Testis (tissue), 3 donors: Measurements from ENCODE around the gene GALNT9. TPM values are rescaled to one million over a fixed set of nuclear protein-coding genes. Genes with fewer than 3 reads are reported as not detected.

ENCODE experiments used
- DNase-seq: peaks from one replicate; pipeline ENCODE4 v3.0.0-alpha.2; 2019
- H3K27ac ChIP-seq, 2 donors: fragments of 200-600 bp; sonication (generic); one replicate each; pipeline ENCODE4 v1.5.1; 2019
- H3K27me3 ChIP-seq: fragments of 200-600 bp; sonication (generic); one replicate; pipeline ENCODE4 v1.5.1; 2019
- H3K36me3 ChIP-seq: fragments of 200-600 bp; sonication (generic); one replicate; pipeline ENCODE4 v1.5.1; 2017; ENCODE audit warnings: low read depth; ENCODE audit errors: missing control alignments
- H3K4me1 ChIP-seq: fragments of 200-600 bp; sonication (generic); one replicate; pipeline ENCODE4 v1.5.1; 2019
- H3K4me3 ChIP-seq, 2 donors: fragments of 200-600 bp; sonication (generic); one replicate each; pipeline ENCODE4 v1.5.1; 2017 to 2019
- H3K9me3 ChIP-seq: fragments of 200-600 bp; sonication (generic); one replicate; pipeline ENCODE4 v1.5.1; 2017
- POLR2A ChIP-seq: fragments of 450-650 bp; IDR thresholded peaks from one replicate; pipeline ENCODE4 v1.6.1; 2017; ENCODE audit warnings: antibody characterized with exemption, mild to moderate bottlenecking, moderate library complexity
- WGBS, 2 donors: methylation state at CpG; one replicate each; pipeline ENCODE4 v1.1.5; 2018; 5-methylcytosine and 5-hydroxymethylcytosine counted together
- intact Hi-C: fragments of 100-400 bp; cut with DNase I; formaldehyde crosslinking; loops from one replicate; pipeline ENCODE4 v1.15.1; 2023; ENCODE audit warnings: low total_unique reads
- polyA plus RNA-seq: library from polyadenylated mRNA; stranded (reverse); fragments of 350-450 nt; fragmentation: Illumina TruSeq; extraction: RNeasy Lipid Tissue Mini Kit (QIAGEN cat#74804); gene quantifications from one replicate; pipeline ENCODE4 v1.2.3, GENCODE V29; 2014; ENCODE audit warnings: low read depth, low replicate concordance; ENCODE audit not compliant: insufficient read depth
- total RNA-seq, 2 donors: library from RNA; depleted of rRNA; stranded (reverse); fragments of >200 nt; gene quantifications; one replicate each; pipeline ENCODE4 v1.2.3, GENCODE V29; 2016
- TF ChIP-seq, protein P1 (sequence below), 3 experiments: fragments of 450-650 bp in 2 of 3; fragments of 200-600 bp in 1 of 3; sonication (generic) in 1 of 3; IDR thresholded peaks; one replicate each; pipeline ENCODE4 v1.5.1; 2016 to 2019; ENCODE audit warnings: antibody characterized with exemption in 3 of 3, mild to moderate bottlenecking in 2 of 3, moderate library complexity in 1 of 3

The GALNT9 gene
- total and polyA plus RNA-seq, 3 donors from 2014 or later: 1.1 to 1.5 (median 1.3) TPM

DNA sequence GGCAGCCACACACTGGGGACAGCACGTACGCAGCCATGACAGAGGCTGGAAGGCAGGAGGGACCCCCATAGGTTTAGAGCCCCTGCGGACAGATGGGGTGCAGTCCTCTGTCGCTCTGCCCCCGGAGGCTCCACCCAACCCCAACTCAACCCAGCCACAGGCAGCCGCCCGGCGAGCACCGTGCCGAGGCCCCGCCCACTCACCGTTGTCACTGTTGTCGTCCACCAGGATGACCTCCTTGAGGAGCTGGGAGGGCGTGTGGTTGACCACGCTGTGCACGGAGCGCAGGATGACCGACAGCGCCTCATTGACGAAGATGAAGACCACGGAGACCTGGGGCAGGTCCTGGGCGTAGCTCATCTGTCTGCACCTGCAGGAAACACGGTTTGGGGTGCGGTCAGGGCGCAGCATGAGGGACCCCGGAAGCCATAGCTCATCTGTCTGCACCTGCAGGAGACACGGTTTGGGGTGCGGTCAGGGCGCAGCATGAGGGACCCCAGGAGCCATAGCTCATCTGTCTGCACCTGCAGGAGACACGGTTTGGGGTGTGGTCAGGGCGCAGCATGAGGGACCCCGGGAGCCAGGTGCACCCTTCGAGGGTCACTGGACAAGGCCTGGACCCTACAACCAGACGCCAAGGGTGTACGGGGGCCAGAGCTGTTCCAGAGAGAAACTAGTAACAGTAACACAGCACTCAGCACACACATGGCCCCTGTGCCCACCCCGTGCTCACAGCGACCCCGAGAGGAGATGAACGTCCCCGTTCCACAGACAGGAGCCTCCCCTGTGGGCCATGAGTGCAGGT is 66.9 kb downstream of the GALNT9 start:
- Histone ChIP-seq H3K4me3 (no peak overlapping the region), H3K9me3 (no peaks in the 10 kb centered on the region), H3K36me3 (no peaks in the 10 kb centered on the region), H3K27ac (no peak overlapping the region), H3K27me3 (no peaks in the 10 kb centered on the region), H3K4me1 (no peaks in the 10 kb centered on the region)
- 88 to 92% methylated on average over 19 to 39 of the region's 40 CpGs for WGBS, 2 donors
- no peak for DNase-seq
- intact Hi-C loops: no loop called here
- TF ChIP-seq, protein P1, sequence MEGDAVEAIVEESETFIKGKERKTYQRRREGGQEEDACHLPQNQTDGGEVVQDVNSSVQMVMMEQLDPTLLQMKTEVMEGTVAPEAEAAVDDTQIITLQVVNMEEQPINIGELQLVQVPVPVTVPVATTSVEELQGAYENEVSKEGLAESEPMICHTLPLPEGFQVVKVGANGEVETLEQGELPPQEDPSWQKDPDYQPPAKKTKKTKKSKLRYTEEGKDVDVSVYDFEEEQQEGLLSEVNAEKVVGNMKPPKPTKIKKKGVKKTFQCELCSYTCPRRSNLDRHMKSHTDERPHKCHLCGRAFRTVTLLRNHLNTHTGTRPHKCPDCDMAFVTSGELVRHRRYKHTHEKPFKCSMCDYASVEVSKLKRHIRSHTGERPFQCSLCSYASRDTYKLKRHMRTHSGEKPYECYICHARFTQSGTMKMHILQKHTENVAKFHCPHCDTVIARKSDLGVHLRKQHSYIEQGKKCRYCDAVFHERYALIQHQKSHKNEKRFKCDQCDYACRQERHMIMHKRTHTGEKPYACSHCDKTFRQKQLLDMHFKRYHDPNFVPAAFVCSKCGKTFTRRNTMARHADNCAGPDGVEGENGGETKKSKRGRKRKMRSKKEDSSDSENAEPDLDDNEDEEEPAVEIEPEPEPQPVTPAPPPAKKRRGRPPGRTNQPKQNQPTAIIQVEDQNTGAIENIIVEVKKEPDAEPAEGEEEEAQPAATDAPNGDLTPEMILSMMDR (IDR thresholded peaks at IDR 0.05): no peak
- TF ChIP-seq POLR2A: no peak

DNA sequence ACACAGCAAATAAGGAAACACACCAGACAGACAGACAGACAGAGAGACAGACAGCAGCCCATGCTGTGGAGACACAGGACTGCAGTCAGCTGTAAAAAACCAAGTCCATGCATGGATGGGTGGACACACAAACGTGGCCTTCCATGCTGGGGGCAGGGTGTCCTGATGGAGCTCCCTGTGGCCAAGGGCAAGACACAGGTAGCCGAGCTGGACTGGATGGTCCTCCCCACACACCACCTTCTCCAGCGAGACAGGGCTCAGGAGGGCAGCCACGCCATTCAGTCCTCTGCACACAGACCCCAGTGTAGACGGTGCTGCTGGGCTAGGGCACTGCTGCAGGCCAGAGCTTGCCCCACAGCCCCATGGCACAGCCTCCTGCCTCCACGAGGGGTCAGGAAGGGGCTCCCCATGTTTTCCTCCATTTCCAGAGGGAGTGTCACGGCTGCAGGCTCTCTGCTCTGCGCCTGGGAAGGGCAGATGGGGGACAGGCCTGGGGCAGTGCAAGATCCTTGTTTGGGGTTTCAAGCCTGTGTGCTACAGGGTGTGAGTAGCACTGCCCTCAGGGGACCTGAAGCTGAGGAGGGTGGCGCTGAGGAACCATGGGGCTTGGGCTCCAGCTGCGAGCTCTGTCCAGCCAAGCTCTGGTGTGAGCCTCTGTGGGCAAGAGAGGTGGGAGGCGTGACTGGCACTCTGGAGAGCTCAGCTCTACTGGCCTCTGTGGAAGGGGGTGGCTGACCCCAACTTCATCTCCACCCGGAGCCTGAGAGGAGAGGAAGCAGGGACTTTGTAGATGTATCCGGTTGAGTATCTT is 67.9 kb downstream of the GALNT9 start:
- Histone ChIP-seq H3K4me3 (no peak overlapping the region), H3K9me3 (no peaks in the 10 kb centered on the region), H3K27ac (no peak overlapping the region), H3K36me3 (no peaks in the 10 kb centered on the region), H3K4me1 (no peaks in the 10 kb centered on the region), H3K27me3 (no peaks in the 10 kb centered on the region)
- WGBS, 2 donors: 83 to 91% methylated on average over 8 to 13 of the region's 13 CpGs
- TF ChIP-seq POLR2A: no peak
- TF ChIP-seq, protein P1 (IDR thresholded peaks at IDR 0.05): no peak
- intact Hi-C loops: no loop called here
- no peak for DNase-seq

DNA sequence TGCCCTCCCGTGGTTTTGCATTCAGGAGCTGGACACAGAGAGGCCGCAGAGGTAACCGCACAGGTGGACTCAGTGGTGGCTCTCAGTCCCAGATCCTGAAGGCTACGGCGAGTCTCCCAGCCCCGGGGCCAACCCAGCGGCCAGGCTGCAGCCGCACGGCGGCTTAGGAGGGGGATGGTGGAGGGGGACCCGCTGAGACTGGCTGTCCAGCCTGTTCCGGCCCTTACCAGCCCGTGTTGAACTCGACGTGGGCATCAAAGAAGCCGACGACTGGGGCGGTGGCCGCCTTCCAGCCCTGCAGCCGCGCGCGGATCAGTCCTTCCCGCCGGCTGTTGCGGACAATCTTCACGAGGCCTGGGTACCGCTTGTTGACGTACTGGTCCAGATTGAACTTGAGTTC is 68.7 kb downstream of the GALNT9 start:
- Histone ChIP-seq H3K4me1 (no peaks in the 10 kb centered on the region), H3K27ac (no peak overlapping the region), H3K9me3 (no peaks in the 10 kb centered on the region), H3K27me3 (no peaks in the 10 kb centered on the region), H3K36me3 (no peaks in the 10 kb centered on the region), H3K4me3 (no peak overlapping the region)
- intact Hi-C loops: no loop called here
- no peak for TF ChIP-seq POLR2A
- DNase-seq: no peak
- 90 to 92% methylated on average over 2 to 29 of the region's 29 CpGs for WGBS, 2 donors

DNA sequence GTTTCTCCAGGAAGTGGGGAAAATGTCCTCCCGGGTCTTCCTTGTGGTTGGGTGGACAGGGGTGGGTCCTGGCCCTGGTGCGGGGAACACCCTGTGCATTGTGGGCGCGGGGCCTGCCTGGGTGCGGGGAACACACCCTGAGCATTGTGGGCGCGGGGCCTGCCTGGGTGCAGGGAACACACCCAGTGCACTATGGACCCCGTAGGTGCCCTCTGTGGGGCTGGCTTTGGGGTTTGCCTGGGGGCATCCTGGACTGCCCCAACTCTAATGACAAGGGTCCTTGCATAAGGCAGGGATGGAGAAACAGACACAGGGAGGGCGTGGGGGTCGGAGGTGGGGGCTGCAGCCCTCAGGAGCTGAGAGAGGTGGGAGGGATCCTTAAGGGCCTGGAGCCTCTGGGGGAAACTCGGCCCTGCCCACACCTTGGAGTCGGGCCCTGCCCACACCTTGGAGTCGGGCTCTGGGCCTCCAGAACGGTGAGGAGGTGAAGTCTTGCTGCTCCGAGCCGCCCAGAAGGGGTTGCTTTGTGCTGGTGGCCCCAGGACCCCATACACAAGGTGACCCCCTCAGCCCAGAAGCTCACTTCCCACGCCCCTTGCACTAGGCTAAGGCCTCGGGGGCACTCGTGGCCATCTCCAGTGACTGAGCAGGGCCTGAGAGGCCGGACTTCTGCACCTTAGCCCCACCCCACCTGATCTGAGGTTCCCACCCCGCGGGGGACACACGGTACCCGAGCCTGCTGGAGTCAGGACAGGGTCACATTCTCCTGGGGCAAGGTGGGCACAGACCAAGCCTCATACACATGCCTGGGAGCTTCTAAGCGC is 69.3 kb downstream of the GALNT9 start:
- TF ChIP-seq, protein P1 (IDR thresholded peaks at IDR 0.05): no peak
- no peak for TF ChIP-seq POLR2A
- intact Hi-C loops: no loop called here
- H3K36me3 ChIP-seq: no peaks in the 10 kb centered on the region
- H3K9me3 ChIP-seq: no peaks in the 10 kb centered on the region
- no peak overlapping the region for H3K4me3 ChIP-seq
- no peak for DNase-seq
- no peaks in the 10 kb centered on the region for H3K27me3 ChIP-seq
- no peaks in the 10 kb centered on the region for H3K4me1 ChIP-seq
- H3K27ac ChIP-seq: no peak overlapping the region
- WGBS, 2 donors: 77 to 87% methylated on average over 5 to 23 of the region's 25 CpGs

DNA sequence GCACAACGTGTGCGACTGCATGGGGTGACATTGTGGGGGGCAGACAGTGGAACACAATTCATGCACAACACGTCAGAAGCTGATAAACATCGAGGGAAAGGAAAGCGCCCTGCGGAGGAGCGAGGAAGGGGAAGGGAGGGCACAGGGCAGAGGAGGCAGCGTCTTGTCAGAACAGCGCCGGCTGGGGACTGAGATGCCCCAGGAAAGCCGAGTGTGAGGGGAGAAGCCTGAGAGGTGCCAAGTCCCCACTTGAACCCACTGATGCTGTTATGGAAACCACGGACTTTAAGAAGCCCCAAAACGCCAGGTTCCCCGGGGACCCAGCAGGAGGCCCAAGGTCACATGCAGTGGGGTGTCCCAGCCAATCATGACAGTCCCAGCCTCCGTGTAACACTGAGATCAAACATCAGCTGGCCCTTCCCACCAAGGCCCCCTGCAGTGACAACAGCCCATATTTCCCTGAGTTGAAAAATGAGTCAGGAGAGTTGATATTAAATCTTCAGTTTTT is 70.0 kb downstream of the GALNT9 start:
- no peak overlapping the region for H3K27ac ChIP-seq
- intact Hi-C loops: no loop called here
- no peaks in the 10 kb centered on the region for H3K36me3 ChIP-seq
- WGBS, 2 donors: 79 to 80% methylated on average over 15 of the region's 15 CpGs
- H3K27me3 ChIP-seq: no peaks in the 10 kb centered on the region
- no peak overlapping the region for H3K4me3 ChIP-seq
- no peak for DNase-seq
- TF ChIP-seq, protein P1 (IDR thresholded peaks at IDR 0.05): no peak
- no peak for TF ChIP-seq POLR2A
- no peaks in the 10 kb centered on the region for H3K4me1 ChIP-seq
- no peaks in the 10 kb centered on the region for H3K9me3 ChIP-seq
